OCI-LY3 (cell line): Measurements from ENCODE around the gene ASXL1.

Experiments used
- H2AFZ ChIP-seq: fragments of 200-600, 300-600 bp; shearing (Covaris generic); 2 replicates; pipeline ENCODE4 v1.6.0; 2014; ENCODE audit warnings: antibody characterized with exemption, low read depth, low read length
- H3K27ac ChIP-seq: fragments of 200-600, 300-600 bp; sonication (generic); 2 replicates; pipeline ENCODE4 v1.5.1; 2014; ENCODE audit warnings: mild to moderate bottlenecking, low read length, moderate library complexity, mixed read lengths
- H3K27me3 ChIP-seq: fragments of 200-600, 300-600 bp; sonication (generic); 2 replicates; pipeline ENCODE4 v1.6.1; 2014; ENCODE audit warnings: low read depth, low read length, mixed read lengths
- H3K36me3 ChIP-seq: fragments of 200-600, 300-600 bp; sonication (generic); replicated peaks from 2 replicates; pipeline ENCODE3; 2014; ENCODE audit warnings: low read depth, low read length, mixed read lengths
- H3K4me1 ChIP-seq: fragments of 300-600, 200-600 bp; sonication (generic); 2 replicates; pipeline ENCODE4 v1.6.1; 2014; ENCODE audit warnings: low read length, mixed read lengths
- H3K4me2 ChIP-seq: fragments of 200-600, 300-600 bp; sonication (generic); 2 replicates; pipeline ENCODE4 v1.6.1; 2014; ENCODE audit warnings: low read length, mixed read lengths
- H3K4me3 ChIP-seq: fragments of 300-600, 200-600 bp; sonication (generic); 2 replicates; pipeline ENCODE4 v1.5.1; 2014; ENCODE audit warnings: antibody characterized with exemption, mild to moderate bottlenecking, low read length, moderate library complexity
- H3K79me2 ChIP-seq: fragments of 300-600, 200-600 bp; shearing (Covaris generic); 2 replicates; pipeline ENCODE4 v1.6.1; 2014; ENCODE audit warnings: mild to moderate bottlenecking, low read length, mixed read lengths
- H3K9ac ChIP-seq: fragments of 300-600, 200-600 bp; shearing (Covaris generic); 2 replicates; pipeline ENCODE4 v1.6.0; 2014; ENCODE audit warnings: mild to moderate bottlenecking, low read length, moderate library complexity
- H3K9me3 ChIP-seq: fragments of 200-600, 300-600 bp; shearing (Covaris generic); 2 replicates; pipeline ENCODE4 v1.6.1; 2014; ENCODE audit warnings: low read length, mixed read lengths; ENCODE audit not compliant: insufficient read depth
- H4K20me1 ChIP-seq: fragments of 200-600, 300-600 bp; sonication (generic); 2 replicates; pipeline ENCODE4 v1.6.1; 2016; ENCODE audit warnings: low read length, mixed read lengths; ENCODE audit not compliant: insufficient read depth
- EZH2phosphoT487 ChIP-seq: fragments of 200-600 bp; shearing (Covaris generic); IDR thresholded peaks from 2 replicates; pipeline ENCODE4 v1.6.1; 2018; ENCODE audit warnings: antibody characterized with exemption, mixed run types, low read depth
- TF ChIP-seq, protein P1 (sequence below): fragments of 200-600, 300-600 bp; sonication (generic); IDR thresholded peaks from 2 replicates; pipeline ENCODE4 v1.5.1; 2014; ENCODE audit warnings: antibody characterized with exemption, low read length, low read depth

Gene ASXL1

DNA sequence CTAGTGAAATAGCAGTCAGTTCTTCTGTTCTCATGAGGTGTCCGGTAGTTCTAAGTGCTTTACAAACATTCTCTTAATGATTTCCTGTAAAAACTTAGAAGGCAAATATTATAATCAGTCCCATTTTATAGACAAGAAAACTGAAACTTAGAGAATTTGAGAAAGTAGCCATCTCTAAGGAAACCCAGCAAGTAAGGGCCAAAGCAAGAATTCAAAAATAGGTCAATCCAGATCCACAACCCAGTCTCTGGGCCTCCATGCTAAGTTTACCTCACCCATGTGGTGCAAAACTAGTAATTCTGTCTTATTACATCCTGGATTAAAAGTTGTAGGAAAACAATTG lies 27.6 kb upstream of the ASXL1 start:
- Histone ChIP-seq H3K4me1 (peaks cover 32% of the 10 kb centered on the region), H4K20me1 (no peaks in the 10 kb centered on the region), H3K79me2 (no peaks in the 10 kb centered on the region), H3K27me3 (no peaks in the 10 kb centered on the region), H3K4me2 (no peak overlapping the region), H3K4me3 (no peak overlapping the region), H3K36me3 (peaks cover 47% of the 10 kb centered on the region), H2AFZ (no peak overlapping the region), H3K9ac (no peak overlapping the region), H3K9me3 (no peaks in the 10 kb centered on the region), H3K27ac (no peak overlapping the region)
- no peak for TF ChIP-seq EZH2phosphoT487
- TF ChIP-seq, protein P1, sequence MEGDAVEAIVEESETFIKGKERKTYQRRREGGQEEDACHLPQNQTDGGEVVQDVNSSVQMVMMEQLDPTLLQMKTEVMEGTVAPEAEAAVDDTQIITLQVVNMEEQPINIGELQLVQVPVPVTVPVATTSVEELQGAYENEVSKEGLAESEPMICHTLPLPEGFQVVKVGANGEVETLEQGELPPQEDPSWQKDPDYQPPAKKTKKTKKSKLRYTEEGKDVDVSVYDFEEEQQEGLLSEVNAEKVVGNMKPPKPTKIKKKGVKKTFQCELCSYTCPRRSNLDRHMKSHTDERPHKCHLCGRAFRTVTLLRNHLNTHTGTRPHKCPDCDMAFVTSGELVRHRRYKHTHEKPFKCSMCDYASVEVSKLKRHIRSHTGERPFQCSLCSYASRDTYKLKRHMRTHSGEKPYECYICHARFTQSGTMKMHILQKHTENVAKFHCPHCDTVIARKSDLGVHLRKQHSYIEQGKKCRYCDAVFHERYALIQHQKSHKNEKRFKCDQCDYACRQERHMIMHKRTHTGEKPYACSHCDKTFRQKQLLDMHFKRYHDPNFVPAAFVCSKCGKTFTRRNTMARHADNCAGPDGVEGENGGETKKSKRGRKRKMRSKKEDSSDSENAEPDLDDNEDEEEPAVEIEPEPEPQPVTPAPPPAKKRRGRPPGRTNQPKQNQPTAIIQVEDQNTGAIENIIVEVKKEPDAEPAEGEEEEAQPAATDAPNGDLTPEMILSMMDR, result no peak

DNA sequence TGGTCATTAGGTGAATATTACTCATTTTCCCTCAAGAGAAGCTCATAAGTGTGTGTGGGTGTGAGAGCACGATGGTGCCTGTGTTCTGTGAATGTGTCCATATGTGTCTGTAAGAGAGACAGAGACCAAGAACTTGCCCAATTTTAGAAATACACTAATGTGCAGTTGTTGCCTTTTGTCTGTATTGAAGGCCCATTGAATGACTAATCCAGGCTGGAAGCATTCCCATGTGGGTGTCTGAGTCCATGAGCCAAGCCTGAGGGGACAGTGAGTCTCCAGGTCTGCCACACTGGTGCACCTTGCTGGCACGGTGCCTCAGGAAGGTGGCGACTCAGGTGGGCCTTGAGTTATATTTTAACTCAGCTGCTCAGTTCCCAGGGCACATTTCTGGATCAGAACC lies 25.5 kb upstream of the ASXL1 start:
- peak overlapping the region; percentile 21 for H3K4me3 ChIP-seq
- no peaks in the 10 kb centered on the region for H3K79me2 ChIP-seq
- no peaks in the 10 kb centered on the region for H4K20me1 ChIP-seq
- H3K27me3 ChIP-seq, result no peaks in the 10 kb centered on the region
- H3K4me2 ChIP-seq, result peak overlapping the region; percentile 56
- H2AFZ ChIP-seq, result no peak overlapping the region
- peaks cover 42% of the 10 kb centered on the region for H3K4me1 ChIP-seq
- H3K9ac ChIP-seq, result peak overlapping the region; percentile 9; the same call in 1 of the 2 replicates
- peaks cover 41% of the 10 kb centered on the region for H3K36me3 ChIP-seq
- TF ChIP-seq, protein P1, result no peak
- no peak for TF ChIP-seq EZH2phosphoT487
- peak overlapping the region; percentile 74 for H3K27ac ChIP-seq
- no peaks in the 10 kb centered on the region for H3K9me3 ChIP-seq

DNA sequence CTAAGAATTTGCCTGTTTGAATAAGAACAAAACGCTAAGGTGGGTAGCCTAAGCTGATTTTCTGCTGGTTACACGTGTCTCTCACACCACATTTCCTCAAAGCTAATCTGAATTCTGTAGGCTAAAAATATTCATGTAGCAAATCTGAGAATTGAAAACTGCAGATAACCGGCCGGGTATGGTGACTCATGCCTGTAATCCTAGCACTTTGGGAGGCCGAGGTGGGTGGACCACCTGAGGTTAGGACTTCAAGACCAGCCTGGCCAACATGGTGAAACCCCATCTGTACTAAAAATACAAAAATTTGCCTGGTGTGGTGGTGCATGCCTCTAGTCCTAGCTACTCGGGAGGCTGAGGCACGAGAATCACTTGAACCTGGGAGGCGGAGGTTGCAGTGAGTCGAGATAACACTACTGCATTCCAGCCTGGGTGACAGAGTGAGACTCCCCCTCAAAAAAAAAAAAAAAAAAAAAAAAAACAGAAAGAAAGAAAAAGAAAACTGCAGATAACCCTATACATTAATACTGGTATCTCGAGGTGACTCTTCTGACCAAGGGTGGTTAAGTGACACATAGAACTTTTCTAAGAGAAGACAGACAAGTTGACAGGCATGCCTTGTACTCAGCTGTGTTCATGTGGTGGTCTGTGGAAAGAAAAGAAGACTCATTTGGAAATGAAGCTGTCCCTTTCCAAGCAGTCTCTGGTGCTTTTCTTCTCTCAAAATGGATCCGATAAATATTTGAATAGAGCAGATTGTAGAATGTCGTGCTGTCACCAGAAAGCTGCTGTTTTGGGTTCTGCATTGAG lies 24.7 kb upstream of the ASXL1 start:
- Histone ChIP-seq H3K27ac (peak overlapping the region; percentile 74), H3K4me1 (peaks cover 48% of the 10 kb centered on the region), H3K4me2 (peak overlapping the region; percentile 56)

More for the DNA sequence above, 24.7 kb upstream of the ASXL1 start:
- no peak for TF ChIP-seq EZH2phosphoT487
- TF ChIP-seq, protein P1, result no peak
- Histone ChIP-seq H3K9me3 (no peaks in the 10 kb centered on the region), H2AFZ (no peak overlapping the region), H3K36me3 (peaks cover 41% of the 10 kb centered on the region), H3K79me2 (no peaks in the 10 kb centered on the region), H3K27me3 (no peaks in the 10 kb centered on the region), H3K4me3 (peak overlapping the region; percentile 21), H4K20me1 (no peaks in the 10 kb centered on the region), H3K9ac (peak overlapping the region; percentile 9; the same call in 1 of the 2 replicates)
